Upper lobe of right lung (tissue), 1 donor: ENCODE measurements around the gene DAND5. TPM values are rescaled to one million over a fixed set of nuclear protein-coding genes. Genes with fewer than 3 reads are reported as not detected.

ENCODE experiments used
- ATAC-seq: fragments of 200-7000 bp; cut with Tn5 transposase; one replicate; pipeline ENCODE4 v1.9.1; 2020; ENCODE audit warnings: mild to moderate bottlenecking, moderate library complexity
- DNase-seq: peaks from one replicate; pipeline ENCODE4 v3.0.0-alpha.2; 2020
- H3K27ac ChIP-seq: fragments of 200-600 bp; one replicate; pipeline ENCODE4 v1.8.0; 2022
- H3K27me3 ChIP-seq: fragments of 200-600 bp; one replicate; pipeline ENCODE4 v1.8.0; 2022; ENCODE audit warnings: mild to moderate bottlenecking
- H3K36me3 ChIP-seq: fragments of 200-600 bp; one replicate; pipeline ENCODE4 v1.8.0; 2022
- H3K4me1 ChIP-seq: fragments of 200-600 bp; one replicate; pipeline ENCODE4 v1.8.0; 2022
- H3K4me3 ChIP-seq: fragments of 200-600 bp; one replicate; pipeline ENCODE4 v1.8.0; 2022; ENCODE audit warnings: mild to moderate bottlenecking
- H3K9me3 ChIP-seq: fragments of 200-600 bp; one replicate; pipeline ENCODE4 v1.8.0; 2022
- CTCF ChIP-seq: fragments of 200-600 bp; IDR thresholded peaks from one replicate; pipeline ENCODE4 v1.8.0; 2022; ENCODE audit warnings: antibody characterized with exemption
- intact Hi-C: fragments of 100-400 bp; cut with DNase I; formaldehyde crosslinking; loops from one replicate; pipeline ENCODE4 v1.11.0; 2022
- total RNA-seq: library from RNA; stranded (reverse); fragmentation: NEBNext Ultra II Directional; extraction: Animal tissue kit (Norgen Biotek cat#: 25700); gene quantifications from one replicate; pipeline ENCODE4 v1.2.1, GENCODE V29; 2021
- donor health status: DM: no; HTN: yes; CAD: no; lungs with severe emphysema.

DAND5 gene
- total RNA-seq, 1 donor from 2014 or later = not detected

GRCh38 chr19:12937927-12938778 is 31.2 kb upstream of the DAND5 start, which contains the start of gene CALR:
Gene CALR, plus strand, starts transcription at chr19:12938609. Its CDS starts 71 bp downstream, at chr19:12938680.
- no peak for TF ChIP-seq CTCF
- no peaks in the 10 kb centered on the region for H3K27me3 ChIP-seq
- H3K36me3 ChIP-seq = peaks cover 37% of the 10 kb centered on the region
- peak within 1 kb of the TSS; percentile 85 for H3K27ac ChIP-seq
- H3K9me3 ChIP-seq = no peaks in the 10 kb centered on the region
- intact Hi-C loops = no loop called here
- ATAC-seq = peak; percentile 93
- DNase-seq = peak; percentile 99
- H3K4me3 ChIP-seq = peak within 1 kb of the TSS; percentile 74
- peaks cover 32% of the 10 kb centered on the region for H3K4me1 ChIP-seq

GRCh38 chr19:12938779-12939601 is 30.4 kb upstream of the DAND5 start:
- Histone ChIP-seq H3K4me1 (peaks cover 39% of the 10 kb centered on the region), H3K9me3 (no peaks in the 10 kb centered on the region), H3K36me3 (peaks cover 45% of the 10 kb centered on the region), H3K27me3 (no peaks in the 10 kb centered on the region), H3K27ac (peak overlapping the region; percentile 85), H3K4me3 (peak overlapping the region; percentile 74)
- ATAC-seq (peak; percentile 23), DNase-seq (no peak)
- TF ChIP-seq CTCF = no peak
- intact Hi-C loops = no loop called here

- no peaks in the 10 kb centered on the region for H3K27me3 ChIP-seq
- peaks cover 55% of the 10 kb centered on the region for H3K36me3 ChIP-seq
- H3K4me3 ChIP-seq = peak overlapping the region; percentile 74
- no peak for TF ChIP-seq CTCF
- intact Hi-C loops = no loop called here
- no peak for ATAC-seq
- DNase-seq = no peak
- H3K27ac ChIP-seq = no peak overlapping the region
- peaks cover 39% of the 10 kb centered on the region for H3K4me1 ChIP-seq
- no peaks in the 10 kb centered on the region for H3K9me3 ChIP-seq
Observed at GRCh38 chr19:12939975-12940423, 29.4 kb upstream of the DAND5 start.

- peaks cover 55% of the 10 kb centered on the region for H3K36me3 ChIP-seq
- peaks cover 39% of the 10 kb centered on the region for H3K4me1 ChIP-seq
- DNase-seq = no peak
- ATAC-seq = no peak
- no peak overlapping the region for H3K27ac ChIP-seq
- intact Hi-C loops = no loop called here
- H3K4me3 ChIP-seq = peak overlapping the region; percentile 74
- H3K27me3 ChIP-seq = no peaks in the 10 kb centered on the region
- TF ChIP-seq CTCF = no peak
- H3K9me3 ChIP-seq = no peaks in the 10 kb centered on the region
Observed at GRCh38 chr19:12940897-12941296, 28.5 kb upstream of the DAND5 start.

GRCh38 chr19:12943437-12944044 is 25.8 kb upstream of the DAND5 start:
- intact Hi-C loops = no loop called here
- Histone ChIP-seq H3K36me3 (peaks cover 68% of the 10 kb centered on the region), H3K27me3 (no peaks in the 10 kb centered on the region), H3K27ac (no peak overlapping the region), H3K4me1 (peaks cover 47% of the 10 kb centered on the region), H3K4me3 (no peak overlapping the region), H3K9me3 (no peaks in the 10 kb centered on the region)
- DNase-seq = no peak
- ATAC-seq = no peak
- TF ChIP-seq CTCF = no peak
